PC-9 (cell line): ENCODE results near the gene RBM43. TPM values are rescaled to one million over a fixed set of nuclear protein-coding genes. Genes with fewer than 3 reads are reported as not detected.

Experiments
- BruUV-seq: library from RNA; stranded (reverse); fragments of 400-500 nt; replicated peaks from 2 replicates; lab custom pipeline; 2021; lab: Mats Ljungman, UMichigan
- CTCF ChIA-PET: fragments of 300-600 bp; sonication (Branson Sonifier 250); formaldehyde crosslinking; loops from one replicate; lab custom pipeline; 2022; ENCODE audit warnings: antibody characterized with exemption; lab: Charles Lee
- POLR2A ChIA-PET: fragments of 300-600 bp; sonication (Branson Sonifier 250); formaldehyde crosslinking; loops from one replicate; lab custom pipeline; 2022; ENCODE audit warnings: antibody characterized with exemption; ENCODE audit not compliant: unreplicated experiment; lab: Charles Lee
- DNase-seq, 2 experiments: peaks; one replicate each; pipeline versions ENCODE4 v3.0.0 to v3.0.0-alpha.2; 2015 to 2022; ENCODE audit warnings: mixed read lengths in 1 of 2
- H2AFZ ChIP-seq: fragments of 200-600 bp; sonication (generic); 2 replicates; pipeline ENCODE4 v1.8.1; 2017; ENCODE audit warnings: antibody characterized with exemption
- H3F3A ChIP-seq: fragments of 200-600 bp; sonication (generic); 2 replicates; pipeline ENCODE4 v1.8.1; 2017; ENCODE audit warnings: antibody characterized with exemption, mild to moderate bottlenecking, low read depth; ENCODE audit not compliant: insufficient read depth
- H3K27ac ChIP-seq: fragments of 200-600 bp; sonication (generic); 2 replicates; pipeline ENCODE4 v1.6.1; 2016; ENCODE audit warnings: mixed run types
- H3K27me3 ChIP-seq: fragments of 200-600 bp; sonication (generic); 2 replicates; pipeline ENCODE4 v1.6.1; 2016; ENCODE audit warnings: low read depth, mixed run types; ENCODE audit not compliant: insufficient read depth
- H3K36me3 ChIP-seq: fragments of 200-600 bp; sonication (generic); 2 replicates; pipeline ENCODE4 v1.6.1; 2016; ENCODE audit warnings: low read depth, mixed run types
- H3K4me1 ChIP-seq: fragments of 200-600 bp; sonication (generic); replicated peaks from 2 replicates; pipeline ENCODE4 v1.6.1; 2016; ENCODE audit warnings: mixed run types; ENCODE audit not compliant: insufficient read depth
- H3K4me2 ChIP-seq: fragments of 200-600 bp; sonication (generic); 2 replicates; pipeline ENCODE4 v1.6.1; 2017; ENCODE audit warnings: mixed run types
- H3K4me3 ChIP-seq: fragments of 200-600 bp; sonication (generic); 2 replicates; pipeline ENCODE4 v1.6.1; 2016; ENCODE audit warnings: mixed run types
- H3K79me2 ChIP-seq: fragments of 200-600 bp; sonication (generic); 2 replicates; pipeline ENCODE4 v1.6.1; 2017; ENCODE audit warnings: low read depth, mixed run types
- H3K9me2 ChIP-seq: fragments of 200-600 bp; sonication (generic); 2 replicates; pipeline ENCODE4 v1.8.1; 2017; ENCODE audit warnings: mild to moderate bottlenecking; ENCODE audit not compliant: insufficient read depth
- H3K9me3 ChIP-seq: fragments of 200-600 bp; sonication (generic); 2 replicates; pipeline ENCODE4 v1.8.1; 2016; ENCODE audit warnings: low read depth; ENCODE audit not compliant: insufficient read depth
- H4K20me1 ChIP-seq: fragments of 200-600 bp; sonication (generic); 2 replicates; pipeline ENCODE4 v1.8.1; 2017; ENCODE audit not compliant: insufficient read depth
- CTCF ChIP-seq: fragments of 200-600 bp; sonication (generic); conservative IDR thresholded peaks from 2 replicates; pipeline ENCODE4 v1.6.1; 2017; ENCODE audit warnings: mixed run types, antibody characterized with exemption, mild to moderate bottlenecking, moderate library complexity
- EZH2 ChIP-seq: fragments of 200-600 bp; sonication (generic); IDR thresholded peaks from 2 replicates; pipeline ENCODE4 v1.8.0; 2017; ENCODE audit warnings: antibody characterized with exemption, low read depth
- intact Hi-C: fragments of 100-400 bp; cut with micrococcal nuclease; formaldehyde crosslinking; loops from one replicate; pipeline ENCODE4 v1.10.0; 2022; ENCODE audit not compliant: unreplicated experiment
- total RNA-seq: library from RNA; stranded (reverse); gene quantifications from 2 replicates; pipeline ENCODE4 v1.2.3, GENCODE V29; 2021

The RBM43 gene
- total RNA-seq, 1 experiment from 2014 or later: 5.3 TPM

GRCh38 chr2:151204756-151205155, 56.9 kb downstream of the RBM43 start:
- Histone ChIP-seq H2AFZ (no peak overlapping the region), H3K9me3 (no peaks in the 10 kb centered on the region), H3K4me1 (no peaks in the 10 kb centered on the region), H3K79me2 (no peaks in the 10 kb centered on the region), H3K36me3 (no peaks in the 10 kb centered on the region), H3K9me2 (no peaks in the 10 kb centered on the region), H3F3A (no peaks in the 10 kb centered on the region), H3K27me3 (no peaks in the 10 kb centered on the region), H3K4me3 (no peak overlapping the region), H3K4me2 (no peak overlapping the region), H3K27ac (no peak overlapping the region), H4K20me1 (no peaks in the 10 kb centered on the region)
- TF ChIP-seq CTCF: no peak
- TF ChIP-seq EZH2: no peak
- no TSS peak for BruUV-seq
- CTCF ChIA-PET: no interaction called here
- POLR2A ChIA-PET: no interaction called here
- intact Hi-C loops: no loop called here
- DNase-seq: no peak

DNA sequence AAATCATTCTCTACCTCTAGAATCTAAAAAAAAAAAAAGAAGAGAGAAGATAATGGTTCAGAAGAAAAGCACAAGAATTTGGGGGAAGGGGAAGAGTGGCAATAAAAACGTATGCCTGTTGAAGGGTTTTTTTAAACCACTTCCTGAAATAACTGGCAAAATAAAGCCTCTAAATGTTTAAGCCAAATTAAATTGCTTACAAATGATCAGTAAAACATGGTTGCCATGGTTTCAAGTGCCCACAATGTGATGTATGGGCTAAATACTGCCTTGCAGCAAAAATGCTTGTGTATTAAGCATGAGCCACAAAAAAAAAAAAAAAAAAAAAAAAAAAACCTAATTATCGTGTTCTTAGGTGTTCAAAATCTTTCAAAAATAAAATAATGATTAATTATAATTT, 60.8 kb downstream of the RBM43 start:
- Histone ChIP-seq H3K9me3 (no peaks in the 10 kb centered on the region), H3K4me2 (no peak overlapping the region), H3K27ac (no peak overlapping the region), H3K4me1 (no peaks in the 10 kb centered on the region), H4K20me1 (no peaks in the 10 kb centered on the region), H3K9me2 (no peaks in the 10 kb centered on the region), H3K27me3 (no peaks in the 10 kb centered on the region), H3K79me2 (no peaks in the 10 kb centered on the region), H3F3A (no peaks in the 10 kb centered on the region), H3K4me3 (no peak overlapping the region), H3K36me3 (no peaks in the 10 kb centered on the region), H2AFZ (no peak overlapping the region)
- POLR2A ChIA-PET: no interaction called here
- no peak for DNase-seq
- CTCF ChIA-PET: no interaction called here
- BruUV-seq: no TSS peak
- TF ChIP-seq EZH2 (no peak), CTCF (no peak)
- intact Hi-C loops: no loop called here

GRCh38 chr2:151200277-151200676, 61.4 kb downstream of the RBM43 start:
- H3K36me3 ChIP-seq: no peaks in the 10 kb centered on the region
- CTCF ChIA-PET: interaction anchor here (0.6 kb wide), 1 partner anchor 14 kb away, joined by 7 read pairs; no protein-coding TSS in a partner anchor
- no peaks in the 10 kb centered on the region for H3K9me2 ChIP-seq
- H4K20me1 ChIP-seq: no peaks in the 10 kb centered on the region
- no peaks in the 10 kb centered on the region for H3K27me3 ChIP-seq
- H3K4me3 ChIP-seq: no peak overlapping the region
- H3K4me2 ChIP-seq: no peak overlapping the region
- H2AFZ ChIP-seq: no peak overlapping the region
- no peak for DNase-seq
- POLR2A ChIA-PET: no interaction called here
- intact Hi-C loops: no loop called here
- no peak for TF ChIP-seq CTCF
- no peak for TF ChIP-seq EZH2
- BruUV-seq: no TSS peak
- no peaks in the 10 kb centered on the region for H3K9me3 ChIP-seq
- no peaks in the 10 kb centered on the region for H3K79me2 ChIP-seq
- H3F3A ChIP-seq: no peaks in the 10 kb centered on the region
- no peak overlapping the region for H3K27ac ChIP-seq
- no peaks in the 10 kb centered on the region for H3K4me1 ChIP-seq
